ENCODE data around the gene PLXNA4.

DNA sequence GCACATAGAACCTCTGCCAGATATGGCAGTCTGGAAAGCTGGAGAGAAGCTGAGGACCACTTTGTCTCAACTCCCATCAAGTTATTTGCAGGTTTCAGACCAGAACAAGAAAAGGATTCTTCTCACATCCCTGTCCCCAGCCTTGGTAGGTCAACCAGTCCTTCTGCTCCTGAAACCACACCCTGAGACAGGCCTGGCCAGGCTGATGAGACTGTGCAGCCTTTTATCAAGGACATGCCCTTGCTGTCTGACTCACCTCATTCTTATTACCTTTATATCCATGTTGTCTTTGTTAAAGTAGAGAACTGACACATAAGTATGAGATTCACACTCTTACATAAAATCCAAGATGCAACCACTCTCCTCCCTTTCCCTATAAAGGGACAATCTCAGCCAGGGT is 354.9 kb downstream of the PLXNA4 start:
- TF ChIP-seq, protein P1, sequence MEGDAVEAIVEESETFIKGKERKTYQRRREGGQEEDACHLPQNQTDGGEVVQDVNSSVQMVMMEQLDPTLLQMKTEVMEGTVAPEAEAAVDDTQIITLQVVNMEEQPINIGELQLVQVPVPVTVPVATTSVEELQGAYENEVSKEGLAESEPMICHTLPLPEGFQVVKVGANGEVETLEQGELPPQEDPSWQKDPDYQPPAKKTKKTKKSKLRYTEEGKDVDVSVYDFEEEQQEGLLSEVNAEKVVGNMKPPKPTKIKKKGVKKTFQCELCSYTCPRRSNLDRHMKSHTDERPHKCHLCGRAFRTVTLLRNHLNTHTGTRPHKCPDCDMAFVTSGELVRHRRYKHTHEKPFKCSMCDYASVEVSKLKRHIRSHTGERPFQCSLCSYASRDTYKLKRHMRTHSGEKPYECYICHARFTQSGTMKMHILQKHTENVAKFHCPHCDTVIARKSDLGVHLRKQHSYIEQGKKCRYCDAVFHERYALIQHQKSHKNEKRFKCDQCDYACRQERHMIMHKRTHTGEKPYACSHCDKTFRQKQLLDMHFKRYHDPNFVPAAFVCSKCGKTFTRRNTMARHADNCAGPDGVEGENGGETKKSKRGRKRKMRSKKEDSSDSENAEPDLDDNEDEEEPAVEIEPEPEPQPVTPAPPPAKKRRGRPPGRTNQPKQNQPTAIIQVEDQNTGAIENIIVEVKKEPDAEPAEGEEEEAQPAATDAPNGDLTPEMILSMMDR (IDR thresholded peaks at IDR 0.05) = no peak
- no peak for TF ChIP-seq POLR2A (IDR thresholded peaks at IDR 0.05)
